Trophoblast cell (in vitro differentiated cells and primary cell): ENCODE data around the gene ASPSCR1. TPM values are rescaled to one million over a fixed set of nuclear protein-coding genes. Genes with fewer than 3 reads are reported as not detected.

Experiments used
- DNase-seq, 2 donors: peaks; one replicate each; pipeline ENCODE4 v3.0.0-alpha.2; 2016
- H2AFZ ChIP-seq: 2 replicates; pipeline ENCODE4 v1.6.1; 2013; ENCODE audit warnings: low read length, moderate library complexity, mild to moderate bottlenecking; ENCODE audit not compliant: insufficient read depth, poor library complexity
- H2AK5ac ChIP-seq: 2 replicates; pipeline ENCODE4 v1.6.1; 2013; ENCODE audit warnings: mild to moderate bottlenecking, low read length
- H2BK120ac ChIP-seq: 2 replicates; pipeline ENCODE4 v1.6.1; 2013; ENCODE audit warnings: low read length, mild to moderate bottlenecking, moderate library complexity; ENCODE audit not compliant: insufficient read depth, poor library complexity
- H2BK12ac ChIP-seq: 2 replicates; pipeline ENCODE4 v1.6.1; 2013; ENCODE audit warnings: mild to moderate bottlenecking, low read length, moderate library complexity
- H2BK5ac ChIP-seq: 2 replicates; pipeline ENCODE4 v1.6.1; 2013; ENCODE audit warnings: low read length, low read depth, moderate library complexity, mild to moderate bottlenecking; ENCODE audit not compliant: poor library complexity
- H3K14ac ChIP-seq: 2 replicates; pipeline ENCODE4 v1.6.1; 2013; ENCODE audit warnings: mild to moderate bottlenecking, low read length
- H3K18ac ChIP-seq: 2 replicates; pipeline ENCODE4 v1.6.1; 2013; ENCODE audit warnings: mild to moderate bottlenecking, low read length
- H3K23ac ChIP-seq: 2 replicates; pipeline ENCODE4 v1.6.1; 2013; ENCODE audit warnings: low read length
- H3K27ac ChIP-seq: 2 replicates; pipeline ENCODE4 v1.5.1; 2013; ENCODE audit warnings: low read depth, mild to moderate bottlenecking, inconsistent platforms, low read length, moderate library complexity
- H3K27me3 ChIP-seq: 2 replicates; pipeline ENCODE4 v1.6.1; 2013; ENCODE audit warnings: inconsistent platforms, mild to moderate bottlenecking, low read length, moderate library complexity; ENCODE audit not compliant: insufficient read depth
- H3K36me3 ChIP-seq, 2 experiments: 1 replicate in 1 of 2; 2 replicates in 1 of 2; pipeline ENCODE4 v1.6.1; 2013; ENCODE audit warnings: low read length in 2 of 2, mild to moderate bottlenecking in 2 of 2, moderate library complexity in 1 of 2; ENCODE audit not compliant: insufficient read depth in 2 of 2, control insufficient read depth in 1 of 2
- H3K4ac ChIP-seq: 2 replicates; pipeline ENCODE4 v1.6.1; 2013; ENCODE audit warnings: low read depth, mild to moderate bottlenecking, low read length, moderate library complexity
- H3K4me1 ChIP-seq, 2 experiments: 1 replicate in 1 of 2; 2 replicates in 1 of 2; pipeline ENCODE4 v1.6.1; 2013; ENCODE audit warnings: low read length in 2 of 2, mild to moderate bottlenecking in 2 of 2, moderate library complexity in 1 of 2; ENCODE audit not compliant: insufficient read depth in 2 of 2, control insufficient read depth in 1 of 2
- H3K4me2 ChIP-seq: 2 replicates; pipeline ENCODE4 v1.6.1; 2013; ENCODE audit warnings: inconsistent platforms, mild to moderate bottlenecking, low read length, moderate library complexity
- H3K4me3 ChIP-seq: 2 replicates; pipeline ENCODE4 v1.5.1; 2013; ENCODE audit warnings: mild to moderate bottlenecking, low read depth, low read length, inconsistent platforms
- H3K79me1 ChIP-seq: one replicate; pipeline ENCODE4 v1.6.1; 2013; ENCODE audit warnings: low read length
- H3K79me2 ChIP-seq: 2 replicates; pipeline ENCODE4 v1.6.1; 2013; ENCODE audit warnings: low read length, mild to moderate bottlenecking; ENCODE audit not compliant: control insufficient read depth, insufficient read depth, poor library complexity
- H3K9ac ChIP-seq: 2 replicates; pipeline ENCODE4 v1.6.1; 2013; ENCODE audit warnings: mild to moderate bottlenecking, low read length
- H3K9me3 ChIP-seq: 2 replicates; pipeline ENCODE4 v1.6.1; 2013; ENCODE audit warnings: low read depth, mild to moderate bottlenecking, control low read depth, inconsistent platforms, low read length; ENCODE audit not compliant: insufficient read depth
- H4K12ac ChIP-seq: 2 replicates; pipeline ENCODE4 v1.6.1; 2013; ENCODE audit warnings: low read depth, mild to moderate bottlenecking, low read length, moderate library complexity
- H4K8ac ChIP-seq: 2 replicates; pipeline ENCODE4 v1.6.1; 2013; ENCODE audit warnings: low read depth, mild to moderate bottlenecking, low read length, moderate library complexity
- H4K91ac ChIP-seq: one replicate; pipeline ENCODE4 v1.6.1; 2013; ENCODE audit warnings: low read depth, mild to moderate bottlenecking, low read length, moderate library complexity
- WGBS: extraction: QIAGEN DNeasy Blood & Tissue Kit; methylation state at CpG from one replicate; pipeline ENCODE4 v1.1.7; 2013; ENCODE audit warnings: missing lambda C conversion rate; ENCODE audit not compliant: insufficient read length, insufficient coverage; ENCODE audit errors: extremely low coverage; 5-methylcytosine and 5-hydroxymethylcytosine counted together
- polyA plus RNA-seq: library from polyadenylated mRNA; stranded (reverse); fragments of 200-250 nt; gene quantifications from 2 replicates; pipeline ENCODE4 v1.2.3, GENCODE V29; 2013

ASPSCR1 gene, protein sequence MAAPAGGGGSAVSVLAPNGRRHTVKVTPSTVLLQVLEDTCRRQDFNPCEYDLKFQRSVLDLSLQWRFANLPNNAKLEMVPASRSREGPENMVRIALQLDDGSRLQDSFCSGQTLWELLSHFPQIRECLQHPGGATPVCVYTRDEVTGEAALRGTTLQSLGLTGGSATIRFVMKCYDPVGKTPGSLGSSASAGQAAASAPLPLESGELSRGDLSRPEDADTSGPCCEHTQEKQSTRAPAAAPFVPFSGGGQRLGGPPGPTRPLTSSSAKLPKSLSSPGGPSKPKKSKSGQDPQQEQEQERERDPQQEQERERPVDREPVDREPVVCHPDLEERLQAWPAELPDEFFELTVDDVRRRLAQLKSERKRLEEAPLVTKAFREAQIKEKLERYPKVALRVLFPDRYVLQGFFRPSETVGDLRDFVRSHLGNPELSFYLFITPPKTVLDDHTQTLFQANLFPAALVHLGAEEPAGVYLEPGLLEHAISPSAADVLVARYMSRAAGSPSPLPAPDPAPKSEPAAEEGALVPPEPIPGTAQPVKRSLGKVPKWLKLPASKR
- 12.8 and 13.1 TPM in 2 replicates for polyA plus RNA-seq

DNA sequence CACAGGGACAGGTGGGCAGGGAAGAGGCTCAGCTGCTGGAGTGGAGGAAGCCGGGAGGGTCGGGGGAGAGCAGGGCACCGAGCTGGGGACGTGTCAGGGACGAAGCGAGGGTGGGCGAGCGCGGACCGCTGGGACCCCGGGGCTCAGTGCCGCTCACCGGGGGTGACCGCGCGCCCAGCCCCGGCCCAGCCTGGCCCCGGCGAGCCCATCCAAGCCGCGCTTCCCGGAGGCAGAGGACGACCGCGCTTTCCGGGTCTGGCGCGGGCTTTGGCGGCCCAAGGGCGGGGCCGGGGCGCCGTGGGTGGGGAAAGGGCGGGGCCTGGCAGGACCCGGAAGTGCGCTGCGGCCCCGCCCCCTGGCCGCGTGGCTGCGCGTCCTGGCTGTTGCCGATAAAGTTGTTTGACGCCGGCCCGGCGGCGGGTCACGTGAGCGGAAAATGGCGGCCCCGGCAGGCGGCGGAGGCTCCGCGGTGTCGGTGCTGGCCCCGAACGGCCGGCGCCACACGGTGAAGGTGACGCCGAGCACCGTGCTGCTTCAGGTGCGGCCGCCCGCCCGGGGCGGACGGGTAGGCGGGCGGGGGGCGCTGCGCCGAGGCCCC, at the start of gene ASPSCR1:
Gene ASPSCR1 (plus strand): TSS at position 419 of the 598 bp plus-strand sequence. CDS start 18 bp downstream, at position 437.
- H3K14ac ChIP-seq: peak within 1 kb of the TSS; percentile 93
- no peaks in the 10 kb centered on the region for H3K36me3 ChIP-seq
- peaks cover 23% of the 10 kb centered on the region for H3K79me1 ChIP-seq
- peak within 1 kb of the TSS; percentile 95 for H2BK120ac ChIP-seq
- peak within 1 kb of the TSS; percentile 92 for H2AK5ac ChIP-seq
- peak within 1 kb of the TSS; percentile 85 for H3K27ac ChIP-seq
- H2BK5ac ChIP-seq: peak within 1 kb of the TSS; percentile 96
- peak within 1 kb of the TSS; percentile 97 for H3K4me3 ChIP-seq
- H3K4me2 ChIP-seq: peak within 1 kb of the TSS; percentile 84
- peak within 1 kb of the TSS; percentile 84 for H3K4ac ChIP-seq
- no peaks in the 10 kb centered on the region for H3K27me3 ChIP-seq
- no peak within 1 kb of the TSS for H3K23ac ChIP-seq
- peaks cover 7% of the 10 kb centered on the region for H3K79me2 ChIP-seq
- H3K18ac ChIP-seq: peak within 1 kb of the TSS; percentile 88
- H3K9me3 ChIP-seq: peaks cover 3% of the 10 kb centered on the region
- H2BK12ac ChIP-seq: peak within 1 kb of the TSS; percentile 68
- H4K91ac ChIP-seq: peak within 1 kb of the TSS; percentile 98
- peaks cover 28 to 34% of the 10 kb centered on the region in 2 experiments for H3K4me1 ChIP-seq
- H4K8ac ChIP-seq: peak within 1 kb of the TSS; percentile 95
- H2AFZ ChIP-seq: peak within 1 kb of the TSS; percentile 89
- no CpG with 5 or more reads among the region's 76 CpGs for WGBS
- H4K12ac ChIP-seq: peak within 1 kb of the TSS; percentile 97
- H3K9ac ChIP-seq: peak within 1 kb of the TSS; percentile 89
- DNase-seq: peak; percentile 87 to 94

DNA sequence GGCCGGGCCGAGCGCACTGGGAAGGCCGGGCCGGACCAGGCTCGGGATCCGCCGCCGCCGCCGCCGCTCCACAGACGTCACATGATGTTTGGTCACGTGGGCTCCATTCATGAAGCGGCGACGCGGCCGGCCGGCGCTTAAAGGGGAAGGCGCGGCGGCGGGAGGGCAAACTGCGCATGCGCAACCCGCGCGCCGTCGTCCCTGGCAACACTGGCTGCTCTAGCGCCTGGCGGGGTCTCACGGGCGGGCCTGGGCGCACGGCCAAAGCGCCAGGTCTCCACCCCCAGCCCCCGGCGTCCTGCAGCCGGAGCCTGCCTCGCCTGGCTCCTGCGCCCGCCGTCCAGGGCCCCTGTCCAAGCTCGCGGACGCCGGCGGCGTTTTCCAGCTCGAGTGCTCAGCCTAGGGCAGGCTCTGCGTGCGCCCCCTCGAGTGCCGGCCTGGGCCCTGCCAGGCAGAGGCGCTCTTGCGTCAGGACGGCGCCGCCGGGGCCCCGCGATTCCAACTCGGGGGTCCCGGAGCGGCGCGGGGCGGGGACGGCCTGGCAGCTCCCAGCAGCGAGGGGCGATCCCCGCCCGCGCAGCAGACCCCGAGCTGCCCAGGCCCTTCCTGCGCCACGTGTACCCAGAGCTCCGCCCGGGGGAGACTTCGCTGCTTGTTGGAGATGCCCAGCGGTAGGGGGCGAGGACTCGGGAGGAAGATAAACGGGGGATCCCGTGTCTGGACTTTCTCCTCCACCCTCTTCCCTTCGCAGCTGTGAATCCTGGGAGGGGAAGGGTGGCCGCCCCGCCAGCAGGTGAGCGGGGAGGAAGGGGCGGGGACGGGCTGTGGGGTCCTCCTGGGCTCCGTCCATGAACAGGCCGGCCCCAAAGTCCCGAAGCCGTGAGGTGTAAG, 49.5 kb upstream of the ASPSCR1 start, which contains the start of gene MAFG:
Gene MAFG (minus strand): TSS at position 83 of the 891 bp plus-strand sequence. CDS start 4,550 bp downstream, outside the sequence.
- Histone ChIP-seq H3K27ac (peak within 1 kb of the TSS; percentile 96), H3K4me1 (peaks cover 34 to 38% of the 10 kb centered on the region in 2 experiments), H3K23ac (no peak within 1 kb of the TSS), H3K9ac (peak within 1 kb of the TSS; percentile 81), H3K79me2 (peaks cover 35% of the 10 kb centered on the region), H4K12ac (peak within 1 kb of the TSS; percentile 72), H2AFZ (peak within 1 kb of the TSS; percentile 63), H3K4ac (peak within 1 kb of the TSS; percentile 80), H3K4me2 (peak within 1 kb of the TSS; percentile 81), H2BK12ac (peak within 1 kb of the TSS; percentile 6), H3K18ac (peak within 1 kb of the TSS; percentile 88), H2BK120ac (peak within 1 kb of the TSS; percentile 79), H4K91ac (peak within 1 kb of the TSS; percentile 92), H3K4me3 (peak within 1 kb of the TSS; percentile 81), H3K79me1 (peaks cover 26% of the 10 kb centered on the region), H3K9me3 (no peaks in the 10 kb centered on the region), H2AK5ac (peak within 1 kb of the TSS; percentile 79), H2BK5ac (peak within 1 kb of the TSS; percentile 89), H3K36me3 (peaks cover under 1% of the 10 kb centered on the region in 2 experiments), H4K8ac (peak within 1 kb of the TSS; percentile 91), H3K14ac (peak within 1 kb of the TSS; percentile 84), H3K27me3 (no peaks in the 10 kb centered on the region)
- no CpG with 5 or more reads among the region's 98 CpGs for WGBS
- peak; percentile 91 to 96 for DNase-seq

DNA sequence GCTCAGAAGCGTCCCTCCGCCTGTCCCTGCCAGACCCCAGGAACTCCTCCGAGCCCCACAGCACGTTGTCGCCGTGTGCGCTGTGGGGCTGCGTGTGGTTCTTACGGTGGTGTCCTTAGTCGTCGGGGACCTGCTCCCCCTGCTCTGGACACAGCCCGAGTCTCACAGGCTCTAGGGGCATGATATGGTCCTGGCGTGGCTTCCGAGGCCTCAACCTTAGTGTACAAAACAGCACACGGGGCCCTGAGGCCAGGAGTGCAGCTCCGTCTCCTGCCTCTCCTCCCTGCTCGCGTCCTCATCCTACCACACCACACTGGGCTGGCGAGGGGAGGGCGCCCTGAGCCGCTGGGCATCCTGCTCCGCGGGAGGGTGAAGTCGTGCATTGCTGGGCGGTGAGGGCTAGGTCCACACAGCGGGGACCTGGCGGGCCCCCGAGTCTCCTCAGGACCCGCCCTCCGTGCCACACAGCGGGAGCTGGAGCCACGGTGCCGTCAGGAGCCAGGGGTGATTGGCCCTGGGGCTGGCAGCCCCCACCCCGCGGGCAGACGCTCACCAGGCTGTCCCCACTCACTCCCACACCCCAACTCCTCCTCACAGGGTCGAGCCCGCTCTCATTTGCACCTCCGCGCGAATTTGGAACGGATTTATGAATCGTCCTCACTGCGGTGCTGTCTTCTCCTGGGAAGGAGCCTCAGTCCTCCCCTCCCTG, 48.7 kb upstream of the ASPSCR1 start:
- Histone ChIP-seq H3K9me3 (no peaks in the 10 kb centered on the region), H4K91ac (peak overlapping the region; percentile 63), H3K79me2 (peaks cover 31% of the 10 kb centered on the region), H3K36me3 (no peaks in the 10 kb centered on the region), H2AK5ac (peak overlapping the region; percentile 6), H4K8ac (peak overlapping the region; percentile 63), H2BK5ac (no peak overlapping the region), H3K18ac (peak overlapping the region; percentile 31), H2BK120ac (no peak overlapping the region), H3K4me3 (peak overlapping the region; percentile 62), H4K12ac (no peak overlapping the region), H3K27me3 (no peaks in the 10 kb centered on the region), H3K9ac (no peak overlapping the region), H3K23ac (no peak overlapping the region), H3K4me1 (peaks cover 30 to 34% of the 10 kb centered on the region in 2 experiments), H3K27ac (no peak overlapping the region), H3K4ac (no peak overlapping the region), H3K4me2 (peak overlapping the region; percentile 81), H2BK12ac (peak overlapping the region; percentile 6), H3K14ac (peak overlapping the region; percentile 26), H2AFZ (peak overlapping the region; percentile 26), H3K79me1 (peaks cover 22% of the 10 kb centered on the region)
- no CpG with 5 or more reads among the region's 44 CpGs for WGBS
- DNase-seq: peak in 1 of 2 donors; percentile 23
